BJ (cell line): ENCODE data around the gene BACE2. TPM values are rescaled to one million over a fixed set of nuclear protein-coding genes. Genes with fewer than 3 reads are reported as not detected.
A peak's percentile ranks its signal among the peaks of the same experiment; 100 is the strongest.

Experiments used
- CTCF ChIA-PET: fragments of 350-600 bp; formaldehyde crosslinking; extraction: SDS; loops from one replicate; lab custom pipeline; 2021; ENCODE audit warnings: antibody characterized with exemption, inconsistent platforms; lab: Yijun Ruan, JAX
- POLR2A ChIA-PET: fragments of 300-600 bp; sonication (Branson Sonifier 250); formaldehyde crosslinking; extraction: SDS; loops from one replicate; lab custom pipeline; 2021; ENCODE audit warnings: antibody characterized with exemption; lab: Charles Lee
- DNase-seq: peaks from one replicate; pipeline ENCODE4 v3.0.0-alpha.2; 2011; ENCODE audit warnings: low read depth
- H3K27me3 ChIP-seq: 2 replicates; pipeline ENCODE4 v1.6.0; 2011; ENCODE audit warnings: low read length; ENCODE audit not compliant: control insufficient read depth, insufficient read depth
- H3K36me3 ChIP-seq: 2 replicates; pipeline ENCODE4 v1.5.1; 2011; ENCODE audit warnings: low read length; ENCODE audit not compliant: control insufficient read depth, insufficient read depth
- H3K4me3 ChIP-seq: 2 replicates; pipeline ENCODE4 v1.5.1; 2011; ENCODE audit warnings: low read depth, mild to moderate bottlenecking, control low read depth, low read length
- polyA plus RNA-seq: library from polyadenylated mRNA; depleted of rRNA; stranded (reverse); fragments of >200 nt; gene quantifications from 2 replicates; pipeline ENCODE4 v1.2.3, GENCODE V29; 2011
- TF ChIP-seq, protein P1 (sequence below): IDR thresholded peaks from 2 replicates; pipeline ENCODE4 v1.5.1; 2011; ENCODE audit warnings: low read depth, mild to moderate bottlenecking, control low read depth, inconsistent platforms, low read length, moderate library complexity; ENCODE audit not compliant: insufficient read depth

The BACE2 gene
- polyA plus RNA-seq, 1 experiment, result 38.5 TPM

DNA sequence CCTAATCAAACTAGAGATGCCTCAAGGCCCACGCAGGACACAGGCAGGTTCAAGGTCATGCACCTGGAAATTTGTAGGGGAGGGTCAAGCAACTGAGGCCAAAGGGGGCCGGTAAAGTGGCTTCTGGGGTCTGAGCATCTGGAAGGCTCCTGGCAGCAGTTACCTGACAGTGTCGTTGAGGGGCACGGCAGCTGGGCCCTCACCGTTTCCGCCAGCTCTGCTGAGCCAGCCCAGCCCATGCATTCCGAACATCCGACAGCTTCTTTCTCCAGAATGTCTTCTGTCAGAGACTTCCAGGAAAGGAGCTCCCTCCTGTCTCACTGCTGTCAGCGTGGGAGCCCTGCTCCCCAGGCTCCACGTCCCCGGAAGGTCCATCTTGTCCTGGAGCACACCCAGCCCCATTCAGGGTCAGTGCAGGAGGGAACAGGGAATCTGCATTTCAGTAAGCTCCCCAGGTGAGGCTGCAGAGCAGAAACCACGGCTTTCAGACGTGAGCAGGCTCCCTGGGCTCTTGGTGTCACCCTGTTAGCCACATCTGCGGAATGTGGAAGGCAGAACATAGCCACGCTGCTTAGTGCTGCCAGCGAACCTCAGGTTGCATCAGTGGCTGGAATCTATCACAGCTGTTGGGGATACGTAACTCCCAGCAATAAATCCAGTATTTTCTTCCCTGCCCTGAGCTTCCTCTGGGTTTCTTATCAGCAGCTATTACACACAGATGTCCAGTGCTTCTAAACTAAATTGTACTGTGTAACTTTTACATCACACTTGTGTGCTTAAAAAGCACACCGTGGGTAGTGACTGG is 112.4 kb downstream of the BACE2 start:
- no peak overlapping the region for H3K4me3 ChIP-seq
- no peaks in the 10 kb centered on the region for H3K36me3 ChIP-seq
- H3K27me3 ChIP-seq, result peaks cover 5% of the 10 kb centered on the region; the same call in 1 of the 2 replicates
- POLR2A ChIA-PET, result interaction anchor here (0.5 kb wide), 1 partner anchor 507 kb away, joined by 3 read pairs; no protein-coding TSS in a partner anchor
- peak; percentile 30 for DNase-seq
- CTCF ChIA-PET, result interaction anchor here (0.9 to 5.5 kb wide), 5 partner anchors 169 to 332 kb away, joined by 3 to 99 read pairs (median 6); no protein-coding TSS in a partner anchor
- TF ChIP-seq, protein P1, sequence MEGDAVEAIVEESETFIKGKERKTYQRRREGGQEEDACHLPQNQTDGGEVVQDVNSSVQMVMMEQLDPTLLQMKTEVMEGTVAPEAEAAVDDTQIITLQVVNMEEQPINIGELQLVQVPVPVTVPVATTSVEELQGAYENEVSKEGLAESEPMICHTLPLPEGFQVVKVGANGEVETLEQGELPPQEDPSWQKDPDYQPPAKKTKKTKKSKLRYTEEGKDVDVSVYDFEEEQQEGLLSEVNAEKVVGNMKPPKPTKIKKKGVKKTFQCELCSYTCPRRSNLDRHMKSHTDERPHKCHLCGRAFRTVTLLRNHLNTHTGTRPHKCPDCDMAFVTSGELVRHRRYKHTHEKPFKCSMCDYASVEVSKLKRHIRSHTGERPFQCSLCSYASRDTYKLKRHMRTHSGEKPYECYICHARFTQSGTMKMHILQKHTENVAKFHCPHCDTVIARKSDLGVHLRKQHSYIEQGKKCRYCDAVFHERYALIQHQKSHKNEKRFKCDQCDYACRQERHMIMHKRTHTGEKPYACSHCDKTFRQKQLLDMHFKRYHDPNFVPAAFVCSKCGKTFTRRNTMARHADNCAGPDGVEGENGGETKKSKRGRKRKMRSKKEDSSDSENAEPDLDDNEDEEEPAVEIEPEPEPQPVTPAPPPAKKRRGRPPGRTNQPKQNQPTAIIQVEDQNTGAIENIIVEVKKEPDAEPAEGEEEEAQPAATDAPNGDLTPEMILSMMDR, result no peak

DNA sequence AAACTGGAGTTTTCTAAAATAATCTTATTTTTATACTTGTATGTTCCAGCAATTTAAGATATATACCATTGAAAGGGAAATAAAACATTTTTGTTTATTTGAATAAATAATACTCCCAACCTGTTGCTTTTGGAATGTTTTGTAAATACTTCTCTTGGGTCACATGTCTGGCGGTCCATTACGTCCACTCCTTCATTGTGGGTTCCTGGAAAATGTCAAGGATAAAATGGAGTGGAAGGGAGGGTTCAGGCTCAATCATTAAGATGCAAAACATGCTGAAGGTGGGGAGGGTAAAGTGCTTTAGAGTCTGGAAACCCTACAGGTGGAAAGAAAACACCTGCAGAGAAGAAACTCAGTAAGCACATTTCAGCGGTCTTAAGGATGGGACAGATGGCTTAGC is 114.5 kb downstream of the BACE2 start:
- Histone ChIP-seq H3K4me3 (no peak overlapping the region), H3K27me3 (peaks cover 5% of the 10 kb centered on the region; the same call in 1 of the 2 replicates), H3K36me3 (no peaks in the 10 kb centered on the region)
- TF ChIP-seq, protein P1, result no peak
- ChIA-PET POLR2A (no interaction called here), CTCF (interaction anchor here (0.8 to 5.5 kb wide), 31 partner anchors 8 to 535 kb away, joined by 3 to 99 read pairs (median 7); partner anchors contain the start of gene MX2)
- DNase-seq, result no peak

DNA sequence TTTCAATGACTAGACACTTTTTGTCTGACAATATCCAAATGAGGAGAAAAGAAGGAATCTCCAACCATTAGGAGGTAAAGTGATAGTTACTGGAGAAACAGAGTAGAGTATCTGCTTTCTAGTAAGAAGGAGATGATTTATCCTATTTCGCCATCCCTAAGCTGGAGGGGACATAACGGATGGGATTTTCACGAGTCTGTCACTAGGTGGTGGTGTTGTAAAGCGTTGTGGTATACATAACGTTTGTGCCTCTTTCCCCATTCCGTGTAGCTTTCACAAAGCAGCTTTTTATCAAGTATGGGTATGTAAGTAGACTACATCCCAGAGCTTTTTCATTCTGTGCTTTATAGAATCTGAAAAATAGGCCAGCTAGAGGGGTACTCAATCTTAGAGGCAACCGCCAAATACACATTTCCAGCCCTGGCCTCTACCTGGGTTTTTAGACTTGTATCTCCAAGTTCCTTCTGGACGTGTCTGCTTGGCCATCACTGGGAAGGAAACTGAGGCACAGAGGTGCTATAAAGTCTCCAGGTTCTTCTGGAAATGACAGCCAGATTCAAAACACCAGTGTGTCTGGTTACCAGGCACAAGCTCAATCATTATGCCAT is 115.4 kb downstream of the BACE2 start:
- DNase-seq, result peak; percentile 46
- Histone ChIP-seq H3K27me3 (peaks cover 5% of the 10 kb centered on the region; the same call in 1 of the 2 replicates), H3K36me3 (no peaks in the 10 kb centered on the region), H3K4me3 (no peak overlapping the region)
- ChIA-PET POLR2A (interaction anchor here (0.5 kb wide), 1 partner anchor 330 kb away, joined by 7 read pairs; no protein-coding TSS in a partner anchor), CTCF (interaction anchor here (0.6 to 5.5 kb wide), 58 partner anchors 9 to 824 kb away, joined by 3 to 99 read pairs (median 5); partner anchors contain the start of gene MX2)
- TF ChIP-seq, protein P1, result peak; percentile 76

DNA sequence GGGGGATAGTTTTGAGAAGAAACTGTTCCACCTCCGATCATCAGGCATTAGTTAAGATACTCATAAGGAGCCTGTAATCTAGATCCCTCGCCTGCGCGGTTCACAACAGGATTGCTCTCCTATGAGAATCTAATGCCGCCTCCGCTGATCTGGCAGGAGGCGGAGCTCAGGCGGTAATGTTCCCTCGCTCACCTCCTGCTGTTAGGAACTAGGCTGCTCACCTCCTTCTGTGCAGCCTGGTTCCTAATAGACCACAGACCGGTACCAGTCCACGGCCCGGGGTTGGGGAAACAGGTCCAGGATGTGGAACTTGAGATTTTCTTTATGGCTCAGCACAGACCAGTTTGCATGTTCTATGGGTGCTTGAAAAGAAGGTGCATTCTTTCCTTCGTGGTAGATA is 121.5 kb downstream of the BACE2 start:
- CTCF ChIA-PET, result no interaction called here
- TF ChIP-seq, protein P1, result no peak
- DNase-seq, result no peak
- Histone ChIP-seq H3K36me3 (no peaks in the 10 kb centered on the region), H3K27me3 (peaks cover 10% of the 10 kb centered on the region), H3K4me3 (no peak overlapping the region)
- POLR2A ChIA-PET, result no interaction called here

DNA sequence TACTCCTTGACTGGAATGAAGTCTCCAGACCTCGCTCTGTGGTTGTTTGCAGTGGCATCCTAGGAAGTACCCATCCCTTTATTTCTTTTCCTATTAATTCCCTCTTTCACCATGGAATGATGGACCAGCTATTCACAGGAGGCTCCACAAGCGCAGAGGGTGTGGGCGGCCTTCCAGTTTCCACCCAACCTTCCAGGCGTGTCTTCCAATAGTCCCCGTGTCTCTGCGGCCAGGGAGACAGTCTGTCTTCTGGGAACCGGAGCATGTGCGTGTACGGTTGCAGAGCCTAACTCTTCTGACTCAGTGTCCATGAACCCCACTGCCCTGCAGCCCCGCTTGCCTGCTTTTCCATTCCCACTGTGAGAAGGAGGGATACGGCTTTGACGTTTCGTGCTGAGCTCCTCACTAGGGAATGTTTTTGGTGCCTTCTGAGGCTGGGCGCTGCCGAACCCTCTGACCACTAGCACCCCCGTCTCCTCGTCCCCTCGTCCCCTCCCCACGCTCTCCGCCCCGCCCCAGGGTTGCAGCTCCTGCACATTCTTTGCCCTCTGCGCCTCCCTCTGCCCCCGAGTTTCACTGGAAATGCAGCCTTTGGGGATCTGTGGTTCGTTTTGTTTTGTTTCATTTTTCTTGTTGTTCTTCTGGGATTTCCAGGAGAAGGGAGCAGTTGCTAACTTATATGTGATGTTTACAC is 122.3 kb downstream of the BACE2 start:
- no peak overlapping the region for H3K4me3 ChIP-seq
- CTCF ChIA-PET, result no interaction called here

More for the DNA sequence above, 122.3 kb downstream of the BACE2 start:
- POLR2A ChIA-PET, result no interaction called here
- peaks cover 10% of the 10 kb centered on the region for H3K27me3 ChIP-seq
- no peaks in the 10 kb centered on the region for H3K36me3 ChIP-seq
- no peak for DNase-seq
- TF ChIP-seq, protein P1, result no peak
